ENCODE data around the gene KIAA1217. TPM values are rescaled to one million over a fixed set of nuclear protein-coding genes. Genes with fewer than 3 reads are reported as not detected.
A peak's percentile ranks its signal among the peaks of the same experiment; 100 is the strongest.

The KIAA1217 gene
- total RNA-seq, 1 experiment from 2014 or later: 18.6 TPM

DNA sequence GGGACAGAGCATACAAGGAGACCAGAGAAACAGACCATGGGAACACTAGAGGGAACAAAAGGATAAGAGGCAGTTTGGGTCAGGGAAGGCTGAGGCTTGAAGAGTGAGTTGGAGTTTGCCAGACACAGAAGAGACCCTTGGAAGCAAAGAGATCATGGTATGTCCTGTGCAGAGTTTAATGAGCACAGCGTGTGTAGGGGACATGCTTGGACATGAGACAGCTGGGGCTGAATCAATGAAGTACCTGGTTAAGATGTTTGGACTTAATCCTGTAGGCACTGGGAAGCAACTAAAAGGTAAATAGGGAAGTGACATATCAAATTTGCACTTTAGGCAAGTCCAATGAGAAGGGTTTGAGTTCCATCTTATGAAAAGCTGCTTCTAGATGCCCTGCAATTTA lies 79.6 kb downstream of the KIAA1217 start:
- no peaks in the 10 kb centered on the region for H3K27me3 ChIP-seq (ENCODE audit: insufficient read depth, low read length)
- Mint-ChIP-seq H3K4me3 (no peak overlapping the region), H3K36me3 (ENCODE audit: insufficient read depth in 1 of 3, low read depth in 3 of 3) (peaks cover 9 to 46% (median 30%) of the 10 kb centered on the region in 3 experiments; a peak in 6 of 7 replicates), H3K27me3 (ENCODE audit: low read depth) (no peaks in the 10 kb centered on the region), H3K9me3 (no peaks in the 10 kb centered on the region; a peak in 1 of 5 replicates), H3K27ac (peak overlapping the region in 1 of 3 experiments; percentile 54; a peak in 2 of 7 replicates), H3K4me1 (peaks cover 14 to 24% of the 10 kb centered on the region in 2 experiments)
- H3K23me2 ChIP-seq (ENCODE audit: insufficient read length, low read depth, low read length, poor library complexity, severe bottlenecking): no peaks in the 10 kb centered on the region
- no peak overlapping the region for H4K5ac ChIP-seq (ENCODE audit: insufficient read length, low read depth, low read length)
- TF ChIP-seq, protein P1, sequence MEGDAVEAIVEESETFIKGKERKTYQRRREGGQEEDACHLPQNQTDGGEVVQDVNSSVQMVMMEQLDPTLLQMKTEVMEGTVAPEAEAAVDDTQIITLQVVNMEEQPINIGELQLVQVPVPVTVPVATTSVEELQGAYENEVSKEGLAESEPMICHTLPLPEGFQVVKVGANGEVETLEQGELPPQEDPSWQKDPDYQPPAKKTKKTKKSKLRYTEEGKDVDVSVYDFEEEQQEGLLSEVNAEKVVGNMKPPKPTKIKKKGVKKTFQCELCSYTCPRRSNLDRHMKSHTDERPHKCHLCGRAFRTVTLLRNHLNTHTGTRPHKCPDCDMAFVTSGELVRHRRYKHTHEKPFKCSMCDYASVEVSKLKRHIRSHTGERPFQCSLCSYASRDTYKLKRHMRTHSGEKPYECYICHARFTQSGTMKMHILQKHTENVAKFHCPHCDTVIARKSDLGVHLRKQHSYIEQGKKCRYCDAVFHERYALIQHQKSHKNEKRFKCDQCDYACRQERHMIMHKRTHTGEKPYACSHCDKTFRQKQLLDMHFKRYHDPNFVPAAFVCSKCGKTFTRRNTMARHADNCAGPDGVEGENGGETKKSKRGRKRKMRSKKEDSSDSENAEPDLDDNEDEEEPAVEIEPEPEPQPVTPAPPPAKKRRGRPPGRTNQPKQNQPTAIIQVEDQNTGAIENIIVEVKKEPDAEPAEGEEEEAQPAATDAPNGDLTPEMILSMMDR (conservative IDR thresholded peaks at IDR 0.05): no peak
- no peak overlapping the region for H3K4me2 ChIP-seq (ENCODE audit: insufficient read depth, insufficient read length, low read length)
- no peak overlapping the region for H3K4ac ChIP-seq (ENCODE audit: low read depth, low read length)
- no peak overlapping the region for H3T11ph ChIP-seq (ENCODE audit: low read length)
- H3K4me1 ChIP-seq (ENCODE audit: insufficient read depth, low read length): peaks cover 2% of the 10 kb centered on the region; the same call in 1 of the 2 replicates
- H3K27ac ChIP-seq (ENCODE audit: insufficient read length, low read depth, low read length): no peak overlapping the region
- no peak overlapping the region for H2BK120ac ChIP-seq (ENCODE audit: low read depth, low read length, poor library complexity, severe bottlenecking)
- no peaks in the 10 kb centered on the region for H4K20me1 ChIP-seq (ENCODE audit: control insufficient read depth, insufficient read depth, insufficient read length)
- no peak overlapping the region for H4K8ac ChIP-seq (replicated peaks; ENCODE audit: insufficient read length, low read depth, low read length)
- H4K91ac ChIP-seq (ENCODE audit: insufficient read length, low read depth, low read length): no peak overlapping the region
- no peak overlapping the region for H2BK15ac ChIP-seq (ENCODE audit: low read depth, low read length)
- no peak overlapping the region for H2AFZ ChIP-seq (ENCODE audit: low read length)
- H2BK12ac ChIP-seq (ENCODE audit: insufficient read length, low read depth, low read length): no peak overlapping the region
- H3K18ac ChIP-seq (ENCODE audit: insufficient read length, low read depth, low read length): no peak overlapping the region
- H3K9ac ChIP-seq (ENCODE audit: extremely low read depth, insufficient read length, low read length): no peak overlapping the region
- H3K14ac ChIP-seq (ENCODE audit: insufficient read depth, low read length): no peak overlapping the region
- no peaks in the 10 kb centered on the region for H3K79me1 ChIP-seq (ENCODE audit: insufficient read depth, low read depth, low read length, poor library complexity, severe bottlenecking)
- no peaks in the 10 kb centered on the region for H3K9me3 ChIP-seq (ENCODE audit: control insufficient read depth, low read depth, low read length)
- H3K23ac ChIP-seq (ENCODE audit: insufficient read length, low read depth, low read length): no peak overlapping the region
- DNase-seq: no peak
- H2BK20ac ChIP-seq (ENCODE audit: low read depth, low read length, poor library complexity, severe bottlenecking): no peak overlapping the region
- no peak overlapping the region for H3K56ac ChIP-seq (ENCODE audit: insufficient read length, low read depth, low read length)
- H2BK5ac ChIP-seq (ENCODE audit: insufficient read length, low read length): no peak overlapping the region
- no peaks in the 10 kb centered on the region for H3K79me2 ChIP-seq (ENCODE audit: insufficient read depth, low read length)
- no CpG with 5 or more reads among the region's 1 CpG for WGBS (ENCODE audit: extremely low coverage, insufficient read length, low lambda C conversion rate)
- no peak overlapping the region for H2AK5ac ChIP-seq (ENCODE audit: insufficient read length, low read length)

All from H9 (cell line).